K562 (cell line): Measurements from ENCODE around the gene CCSER1. TPM values are rescaled to one million over a fixed set of nuclear protein-coding genes. Genes with fewer than 3 reads are reported as not detected.

Experiments
- ATAC-seq: fragments of 200-7000 bp; cut with Tn5 transposase; 3 replicates; pipeline ENCODE4 v1.9.1; 2020; ENCODE audit warnings: moderate library complexity
- BruUV-seq: library from RNA; stranded (reverse); fragments of 400-500 nt; replicated peaks from 2 replicates; lab custom pipeline; 2021; lab: Mats Ljungman, UMichigan
- CTCF ChIA-PET: fragments of 300-600 bp; formaldehyde crosslinking; extraction: SDS; loops from one replicate; lab custom pipeline; 2021; ENCODE audit warnings: low intra/inter-chr PET ratio; lab: Yijun Ruan, JAX
- POLR2A ChIA-PET: fragments of 300-600, 350-650 bp; sonication (Branson Sonifier 250); formaldehyde crosslinking; extraction: SDS; loops from one replicate; lab custom pipeline; 2021; ENCODE audit warnings: antibody characterized with exemption, inconsistent platforms; lab: Yijun Ruan, JAX
- DNase-seq, 4 experiments: peaks; one replicate each; pipeline versions ENCODE4 v3.0.0 to v3.0.0-alpha.2; 2011 to 2018; ENCODE audit warnings: low spot score in 3 of 4, mixed read lengths in 3 of 4; ENCODE audit errors: extremely low read depth in 1 of 4
- FAIRE-seq: peaks from 2 replicates; lab custom pipeline; 2011; peaks lifted over from hg19 to GRCh38; lab: Jason Lieb, UNC
- H2AFZ ChIP-seq: 2 replicates; pipeline ENCODE4 v1.6.0; 2011; ENCODE audit warnings: low read depth, low read length, control low read depth, inconsistent platforms
- H3K27ac ChIP-seq: fragments of 200-600 bp; 3 replicates; pipeline ENCODE4 v1.8.0; 2011; ENCODE audit warnings: low read depth, mild to moderate bottlenecking, control low read depth, inconsistent platforms, low read length, moderate library complexity, mixed read lengths; ENCODE audit errors: extremely low read depth
- H3K27me3 ChIP-seq, 2 experiments: fragments of 300-600 bp in 1 of 2; 2 replicates in 1 of 2; 3 replicates in 1 of 2; pipeline versions ENCODE4 v1.6.0 to v1.8.0; 2011; ENCODE audit warnings: inconsistent platforms in 2 of 2, low read length in 2 of 2, mild to moderate bottlenecking in 1 of 2, mixed read lengths in 1 of 2, moderate library complexity in 1 of 2; ENCODE audit not compliant: control insufficient read depth in 2 of 2, insufficient read depth in 2 of 2
- H3K36me3 ChIP-seq: fragments of 300-600 bp; 3 replicates; pipeline ENCODE4 v1.8.0; 2011; ENCODE audit warnings: mild to moderate bottlenecking, low read length, inconsistent platforms; ENCODE audit not compliant: control insufficient read depth, insufficient read depth
- H3K4me1 ChIP-seq, 2 experiments: fragments of 200-600 bp in 1 of 2; replicated peaks in 1 of 2; 2 replicates in 1 of 2; 3 replicates in 1 of 2; pipeline versions ENCODE4 v1.5.1 to v1.8.0; 2011; ENCODE audit warnings: inconsistent platforms in 2 of 2, low read length in 2 of 2, mild to moderate bottlenecking in 1 of 2, mixed read lengths in 1 of 2, moderate library complexity in 1 of 2; ENCODE audit not compliant: control insufficient read depth in 2 of 2, insufficient read depth in 2 of 2
- H3K4me2 ChIP-seq: 2 replicates; pipeline ENCODE4 v1.6.1; 2011; ENCODE audit warnings: low read length, control low read depth, inconsistent platforms, mixed read lengths; ENCODE audit not compliant: insufficient read depth
- H3K4me3 ChIP-seq: fragments of 200-600 bp; sonication (generic), shearing (Covaris generic); 2 replicates; pipeline ENCODE4 v1.5.1; 2016; ENCODE audit warnings: control low read depth, inconsistent platforms
- H3K79me2 ChIP-seq: fragments of 200-600 bp; 3 replicates; pipeline ENCODE4 v1.8.0; 2011; ENCODE audit warnings: low read length, inconsistent platforms; ENCODE audit not compliant: control insufficient read depth, insufficient read depth
- H3K9ac ChIP-seq, 2 experiments: 2 replicates each; pipeline versions ENCODE4 v1.6.0 to v1.6.1; 2011; ENCODE audit warnings: low read depth in 2 of 2, low read length in 2 of 2, control low read depth in 1 of 2, inconsistent platforms in 1 of 2, mild to moderate bottlenecking in 1 of 2, mixed read lengths in 1 of 2; ENCODE audit not compliant: insufficient read depth in 1 of 2
- H3K9me1 ChIP-seq: one replicate; pipeline ENCODE4 v1.6.0; 2011; ENCODE audit warnings: inconsistent platforms, mild to moderate bottlenecking, low read length, moderate library complexity; ENCODE audit not compliant: control insufficient read depth, insufficient read depth
- H3K9me3 ChIP-seq: replicated peaks from 2 replicates; pipeline ENCODE4 v1.5.1; 2011; ENCODE audit warnings: low read depth, low read length, inconsistent platforms; ENCODE audit not compliant: control insufficient read depth, insufficient read depth
- H4K20me1 ChIP-seq: replicated peaks from 2 replicates; pipeline ENCODE4 v1.6.1; 2011; ENCODE audit warnings: low read length, inconsistent platforms, mixed read lengths; ENCODE audit not compliant: control insufficient read depth, insufficient read depth
- CBFB ChIP-seq: sonication (generic); formaldehyde crosslinking; IDR thresholded peaks from 2 replicates; pipeline ENCODE4 v1.4.0; 2020; ENCODE audit warnings: mild to moderate bottlenecking, missing genetic modification reagents
- FOS ChIP-seq: IDR thresholded peaks from 3 replicates; pipeline ENCODE4 v1.6.1; 2011; ENCODE audit not compliant: insufficient read length; ENCODE audit errors: extremely low read depth
- JUND ChIP-seq, 2 experiments: IDR thresholded peaks; 2 replicates in 1 of 2; 3 replicates in 1 of 2; pipeline ENCODE4 v1.6.1; 2011; ENCODE audit warnings: borderline replicate concordance in 2 of 2, low read depth in 2 of 2, low read length in 2 of 2, improper control_type of control experiment in 1 of 2, missing biosample characterization in 1 of 2, missing genetic modification characterization in 1 of 2, missing genetic modification reagents in 1 of 2
- NFE2L1 ChIP-seq: fragments of 450-650 bp; IDR thresholded peaks from 2 replicates; pipeline ENCODE4 v1.6.1; 2016; ENCODE audit warnings: missing genetic modification characterization, low read depth, mild to moderate bottlenecking, missing compliant biosample characterization, moderate library complexity, borderline replicate concordance
- NUFIP1 ChIP-seq: fragments of 450-650 bp; IDR thresholded peaks from 2 replicates; pipeline ENCODE4 v1.6.1; 2018; ENCODE audit not compliant: partially characterized antibody
- PYGO2 ChIP-seq: fragments of 450-650 bp; IDR thresholded peaks from 2 replicates; pipeline ENCODE4 v1.6.1; 2016; ENCODE audit warnings: mild to moderate bottlenecking, missing genetic modification characterization, moderate library complexity, missing compliant biosample characterization
- SAFB ChIP-seq: fragments of 200-400 bp; formaldehyde crosslinking; IDR thresholded peaks from 2 replicates; pipeline ENCODE4 v1.6.1; 2017; ENCODE audit warnings: low read depth, low read length, borderline replicate concordance
- TCF3 ChIP-seq: sonication (generic); formaldehyde crosslinking; IDR thresholded peaks from 2 replicates; pipeline ENCODE4 v1.4.0; 2020; ENCODE audit warnings: mild to moderate bottlenecking, missing genetic modification reagents
- TOE1 ChIP-seq, 2 experiments: fragments of 450-650 bp in 1 of 2; sonication (generic) in 1 of 2; formaldehyde crosslinking in 1 of 2; IDR thresholded peaks; 2 replicates each; pipeline versions ENCODE4 v1.7.1 to v1.8.0; 2016 to 2022; ENCODE audit warnings: borderline replicate concordance in 2 of 2, mild to moderate bottlenecking in 2 of 2, antibody characterized with exemption in 1 of 2, inconsistent platforms in 1 of 2, low read depth in 1 of 2, missing genetic modification reagents in 1 of 2, moderate library complexity in 1 of 2
- TRIM28 ChIP-seq: fragments of 450-650 bp; IDR thresholded peaks from 2 replicates; pipeline ENCODE4 v1.6.1; 2017
- ZNF174 ChIP-seq: fragments of 250-450 bp; sonication (Bioruptor Pico); IDR thresholded peaks from 2 replicates; pipeline ENCODE4 v1.4.0; 2020; ENCODE audit warnings: mild to moderate bottlenecking
- ZNF224 ChIP-seq: sonication (generic); formaldehyde crosslinking; IDR thresholded peaks from 2 replicates; pipeline ENCODE4 v1.8.0; 2022; ENCODE audit warnings: mild to moderate bottlenecking, missing genetic modification reagents
- WGBS: fragments of 100-300 bp; shearing (Covaris generic); methylation state at CpG from one replicate; pipeline ENCODE4 v1.1.6; 2016; ENCODE audit warnings: low coverage, mixed read lengths; ENCODE audit not compliant: insufficient coverage; ENCODE audit errors: missing lambda C conversion rate; 5-methylcytosine and 5-hydroxymethylcytosine counted together
- in situ Hi-C: fragments of 300-500 bp; cut with MboI; formaldehyde crosslinking; loops from 4 replicates; pipeline ENCODE4 v1.15.0; 2018; ENCODE audit warnings: inconsistent platforms, mixed read lengths
- intact Hi-C: fragments of 100-400 bp; cut with micrococcal nuclease; formaldehyde crosslinking; loops from 2 replicates; pipeline ENCODE4 v1.14.2; 2022
- polyA plus RNA-seq, 8 experiments: library from polyadenylated mRNA; depleted of rRNA in 4 of 8; stranded (reverse) in 5 of 8; unstranded in 3 of 8; fragments of >200 nt; fragmentation: Nextera tagmentation in 2 of 8; fragmentation: Illumina TruSeq in 1 of 8; extraction: Ambion mirVana in 2 of 8; extraction: Trizol in 1 of 8; gene quantifications; 2 replicates each; pipeline versions ENCODE4 v1.2.1 to v1.2.3, GENCODE V29; 2011 to 2014; ENCODE audit warnings: inconsistent platforms in 1 of 8, missing spikeins in 1 of 8
- total RNA-seq, 7 experiments: library from RNA; depleted of rRNA in 6 of 7; stranded (reverse); fragments of >200 nt in 6 of 7; fragmentation: Illumina TruSeq in 2 of 7; extraction: Trizol in 2 of 7; gene quantifications; 2 replicates each; pipeline versions ENCODE4 v1.2.1 to v1.2.3, GENCODE V29; 2011 to 2021; ENCODE audit warnings: low replicate concordance in 1 of 7
- TF ChIP-seq, protein P1 (sequence below): sonication (generic); formaldehyde crosslinking; IDR thresholded peaks from 2 replicates; pipeline ENCODE4 v1.8.0; 2022; ENCODE audit warnings: mild to moderate bottlenecking, low read depth, missing genetic modification reagents
- TF ChIP-seq, protein P2 (sequence below): IDR thresholded peaks from 2 replicates; pipeline ENCODE4 v1.6.1; 2012; ENCODE audit warnings: low read depth, low read length, improper control_type of control experiment, borderline replicate concordance
- TF ChIP-seq, protein P3 (sequence below): fragments of 450-650 bp; formaldehyde crosslinking; IDR thresholded peaks from 2 replicates; pipeline ENCODE4 v1.4.0; 2022; ENCODE audit warnings: missing genetic modification characterization
- TF ChIP-seq, protein P4 (sequence below): IDR thresholded peaks from 2 replicates; pipeline ENCODE4 v1.6.1; 2014; ENCODE audit warnings: antibody characterized with exemption

Gene CCSER1
- total and polyA plus RNA-seq, 9 of the 15 experiments (the other 6 are each of a cell fraction or from before 2014, with no cell fraction given): not detected

GRCh38 chr4:90837241-90837640 is 710.0 kb downstream of the CCSER1 start:
- CTCF ChIA-PET: no interaction called here
- no peak overlapping the region for H2AFZ ChIP-seq
- 5% methylated on average over 1 of the region's 1 CpG for WGBS
- intact Hi-C loops: no loop called here
- H3K4me2 ChIP-seq: no peak overlapping the region
- in situ Hi-C loops: no loop called here
- H3K36me3 ChIP-seq: no peaks in the 10 kb centered on the region
- no peak for DNase-seq
- H3K27me3 ChIP-seq: no peaks in the 10 kb centered on the region
- no peak overlapping the region for H3K9ac ChIP-seq
- H3K79me2 ChIP-seq: no peaks in the 10 kb centered on the region
- H3K27ac ChIP-seq: no peak overlapping the region
- H4K20me1 ChIP-seq: no peaks in the 10 kb centered on the region
- H3K4me3 ChIP-seq: no peak overlapping the region
- no peak for FAIRE-seq
- H3K4me1 ChIP-seq: no peaks in the 10 kb centered on the region
- no peak for ATAC-seq
- POLR2A ChIA-PET: no interaction called here
- BruUV-seq: no TSS peak
- H3K9me3 ChIP-seq: no peaks in the 10 kb centered on the region
- H3K9me1 ChIP-seq: no peaks in the 10 kb centered on the region
- TF ChIP-seq TOE1 (IDR thresholded peaks at IDR 0.05; ENCODE audit: borderline replicate concordance): no peak
- TF ChIP-seq TOE1 (CRISPR knock-in tag; IDR thresholded peaks at IDR 0.05; ENCODE audit: borderline replicate concordance, low read depth): no peak
- TF ChIP-seq PYGO2: no peak
- TF ChIP-seq, protein P1, sequence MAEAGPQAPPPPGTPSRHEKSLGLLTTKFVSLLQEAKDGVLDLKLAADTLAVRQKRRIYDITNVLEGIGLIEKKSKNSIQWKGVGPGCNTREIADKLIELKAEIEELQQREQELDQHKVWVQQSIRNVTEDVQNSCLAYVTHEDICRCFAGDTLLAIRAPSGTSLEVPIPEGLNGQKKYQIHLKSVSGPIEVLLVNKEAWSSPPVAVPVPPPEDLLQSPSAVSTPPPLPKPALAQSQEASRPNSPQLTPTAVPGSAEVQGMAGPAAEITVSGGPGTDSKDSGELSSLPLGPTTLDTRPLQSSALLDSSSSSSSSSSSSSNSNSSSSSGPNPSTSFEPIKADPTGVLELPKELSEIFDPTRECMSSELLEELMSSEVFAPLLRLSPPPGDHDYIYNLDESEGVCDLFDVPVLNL (CRISPR knock-in tag): no peak
- TF ChIP-seq, protein P2, sequence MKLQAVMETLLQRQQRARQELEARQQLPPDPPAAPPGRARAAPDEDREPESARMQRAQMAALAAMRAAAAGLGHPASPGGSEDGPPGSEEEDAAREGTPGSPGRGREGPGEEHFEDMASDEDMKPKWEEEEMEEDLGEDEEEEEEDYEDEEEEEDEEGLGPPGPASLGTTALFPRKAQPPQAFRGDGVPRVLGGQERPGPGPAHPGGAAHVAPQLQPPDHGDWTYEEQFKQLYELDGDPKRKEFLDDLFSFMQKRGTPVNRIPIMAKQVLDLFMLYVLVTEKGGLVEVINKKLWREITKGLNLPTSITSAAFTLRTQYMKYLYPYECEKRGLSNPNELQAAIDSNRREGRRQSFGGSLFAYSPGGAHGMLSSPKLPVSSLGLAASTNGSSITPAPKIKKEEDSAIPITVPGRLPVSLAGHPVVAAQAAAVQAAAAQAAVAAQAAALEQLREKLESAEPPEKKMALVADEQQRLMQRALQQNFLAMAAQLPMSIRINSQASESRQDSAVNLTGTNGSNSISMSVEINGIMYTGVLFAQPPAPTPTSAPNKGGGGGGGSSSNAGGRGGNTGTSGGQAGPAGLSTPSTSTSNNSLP: no peak
- TF ChIP-seq CBFB (CRISPR knock-in tag): no peak
- no peak for TF ChIP-seq ZNF174 (CRISPR knock-in tag)
- TF ChIP-seq SAFB: no peak
- TF ChIP-seq FOS: no peak
- TF ChIP-seq, protein P3, sequence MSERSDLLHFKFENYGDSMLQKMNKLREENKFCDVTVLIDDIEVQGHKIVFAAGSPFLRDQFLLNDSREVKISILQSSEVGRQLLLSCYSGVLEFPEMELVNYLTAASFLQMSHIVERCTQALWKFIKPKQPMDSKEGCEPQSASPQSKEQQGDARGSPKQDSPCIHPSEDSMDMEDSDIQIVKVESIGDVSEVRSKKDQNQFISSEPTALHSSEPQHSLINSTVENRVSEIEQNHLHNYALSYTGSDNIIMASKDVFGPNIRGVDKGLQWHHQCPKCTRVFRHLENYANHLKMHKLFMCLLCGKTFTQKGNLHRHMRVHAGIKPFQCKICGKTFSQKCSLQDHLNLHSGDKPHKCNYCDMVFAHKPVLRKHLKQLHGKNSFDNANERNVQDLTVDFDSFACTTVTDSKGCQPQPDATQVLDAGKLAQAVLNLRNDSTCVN (CRISPR knock-in tag): no peak
- no peak for TF ChIP-seq NFE2L1 (tag)
- TF ChIP-seq ZNF224 (CRISPR knock-in tag): no peak
- no peak for TF ChIP-seq JUND (IDR thresholded peaks at IDR 0.05; ENCODE audit: borderline replicate concordance, low read depth, low read length)
- TF ChIP-seq JUND (tag; IDR thresholded peaks at IDR 0.05; ENCODE audit: borderline replicate concordance, low read depth, low read length): no peak
- no peak for TF ChIP-seq NUFIP1
- TF ChIP-seq, protein P4, sequence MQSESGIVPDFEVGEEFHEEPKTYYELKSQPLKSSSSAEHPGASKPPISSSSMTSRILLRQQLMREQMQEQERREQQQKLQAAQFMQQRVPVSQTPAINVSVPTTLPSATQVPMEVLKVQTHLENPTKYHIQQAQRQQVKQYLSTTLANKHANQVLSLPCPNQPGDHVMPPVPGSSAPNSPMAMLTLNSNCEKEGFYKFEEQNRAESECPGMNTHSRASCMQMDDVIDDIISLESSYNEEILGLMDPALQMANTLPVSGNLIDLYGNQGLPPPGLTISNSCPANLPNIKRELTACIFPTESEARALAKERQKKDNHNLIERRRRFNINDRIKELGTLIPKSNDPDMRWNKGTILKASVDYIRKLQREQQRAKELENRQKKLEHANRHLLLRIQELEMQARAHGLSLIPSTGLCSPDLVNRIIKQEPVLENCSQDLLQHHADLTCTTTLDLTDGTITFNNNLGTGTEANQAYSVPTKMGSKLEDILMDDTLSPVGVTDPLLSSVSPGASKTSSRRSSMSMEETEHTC: no peak
- no peak for TF ChIP-seq TRIM28
- TF ChIP-seq TCF3 (CRISPR knock-in tag): no peak
